ENCODE data around the gene FAM120A. TPM values are rescaled to one million over a fixed set of nuclear protein-coding genes. Genes with fewer than 3 reads are reported as not detected.

Gene FAM120A
- total RNA-seq, 4 donors from 2014 or later: 68.7 to 105 (median 90.2) TPM

- TF ChIP-seq CTCF (IDR thresholded peaks at IDR 0.05; ENCODE audit: low read depth): no peak
Measured at GRCh38 chr9:93593144-93593658, 141.7 kb downstream of the FAM120A start.

GRCh38 chr9:93594041-93594756 lies 142.7 kb downstream of the FAM120A start:
- TF ChIP-seq CTCF (IDR thresholded peaks at IDR 0.05; ENCODE audit: low read depth): no peak

- no peak for TF ChIP-seq CTCF (IDR thresholded peaks at IDR 0.05; ENCODE audit: low read depth)
Measured at GRCh38 chr9:93595461-93595860, 144.0 kb downstream of the FAM120A start.

GRCh38 chr9:93595861-93596365 lies 144.4 kb downstream of the FAM120A start:
- TF ChIP-seq CTCF (IDR thresholded peaks at IDR 0.05; ENCODE audit: low read depth): no peak

GRCh38 chr9:93596399-93596798 lies 144.9 kb downstream of the FAM120A start:
- TF ChIP-seq CTCF (IDR thresholded peaks at IDR 0.05; ENCODE audit: low read depth): no peak

GRCh38 chr9:93597142-93597706 lies 145.7 kb downstream of the FAM120A start:
- no peak for TF ChIP-seq CTCF (IDR thresholded peaks at IDR 0.05; ENCODE audit: low read depth)

GRCh38 chr9:93597871-93598646 lies 146.6 kb downstream of the FAM120A start:
- no peak for TF ChIP-seq CTCF (IDR thresholded peaks at IDR 0.05; ENCODE audit: low read depth)
